ENCODE data around the gene HSCB. TPM values are rescaled to one million over a fixed set of nuclear protein-coding genes. Genes with fewer than 3 reads are reported as not detected.

Gene HSCB
- polyA plus RNA-seq, 1 donor from 2014 or later: 22.4 TPM

DNA sequence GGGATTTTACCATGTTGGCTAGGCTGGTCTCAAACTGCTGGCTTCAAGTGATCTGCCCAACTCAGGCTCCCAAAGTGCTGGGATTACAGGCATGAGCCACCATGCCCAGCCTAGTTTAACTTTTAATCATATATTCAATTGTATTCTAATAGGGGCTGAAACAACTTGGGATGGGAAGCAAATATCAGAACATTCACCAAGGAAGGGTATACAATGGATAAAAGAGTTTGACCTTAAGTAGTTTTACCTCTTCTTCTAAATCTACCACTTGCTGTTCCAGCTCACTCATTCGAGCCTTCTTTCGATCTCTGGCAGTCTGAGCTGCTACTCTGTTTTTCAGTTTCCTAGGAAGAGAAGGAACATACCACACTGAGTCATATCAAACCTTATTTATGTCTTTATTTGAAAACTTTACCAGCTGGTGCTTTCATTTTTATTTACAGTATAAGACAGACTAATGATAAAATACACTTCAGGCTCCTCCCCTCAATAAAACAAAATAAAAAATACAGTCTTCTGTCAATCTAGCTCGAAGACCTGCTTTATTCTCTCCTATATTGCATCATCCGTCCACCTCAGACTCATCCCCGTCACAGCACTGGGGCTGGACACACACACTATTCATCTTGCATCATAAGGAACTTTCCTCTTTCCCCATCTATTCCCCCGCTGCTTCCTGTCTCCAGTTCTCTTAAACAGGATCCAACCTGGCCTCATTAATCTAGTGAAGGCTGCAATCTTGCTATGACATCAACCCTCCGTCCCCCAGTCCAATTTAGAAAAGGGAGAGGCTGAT is 57.2 kb downstream of the HSCB start:
- Histone ChIP-seq H3K79me2 (replicated peaks; ENCODE audit: insufficient read depth, low read length) (peaks cover 9% of the 10 kb centered on the region), H3K36me3 (ENCODE audit: insufficient read depth, low read length) (no peaks in the 10 kb centered on the region), H3K27me3 (ENCODE audit: insufficient read depth, low read depth, low read length) (no peaks in the 10 kb centered on the region), H3K9ac (ENCODE audit: low read length) (peak overlapping the region; percentile 74), H2AFZ (ENCODE audit: low read depth, low read length) (no peak overlapping the region), H3K9me2 (ENCODE audit: insufficient read depth, low read length) (no peaks in the 10 kb centered on the region), H3K4me3 (ENCODE audit: low read length) (peak overlapping the region; percentile 96), H3K4me2 (ENCODE audit: low read length) (peak overlapping the region; percentile 70), H3K27ac (ENCODE audit: low read length) (peak overlapping the region; percentile 29), H4K20me1 (ENCODE audit: insufficient read depth) (no peaks in the 10 kb centered on the region), H3K9me3 (ENCODE audit: low read length) (no peaks in the 10 kb centered on the region), H3F3A (ENCODE audit: insufficient read depth, low read length, poor library complexity, severe bottlenecking) (no peaks in the 10 kb centered on the region)
- TF ChIP-seq, protein P1, sequence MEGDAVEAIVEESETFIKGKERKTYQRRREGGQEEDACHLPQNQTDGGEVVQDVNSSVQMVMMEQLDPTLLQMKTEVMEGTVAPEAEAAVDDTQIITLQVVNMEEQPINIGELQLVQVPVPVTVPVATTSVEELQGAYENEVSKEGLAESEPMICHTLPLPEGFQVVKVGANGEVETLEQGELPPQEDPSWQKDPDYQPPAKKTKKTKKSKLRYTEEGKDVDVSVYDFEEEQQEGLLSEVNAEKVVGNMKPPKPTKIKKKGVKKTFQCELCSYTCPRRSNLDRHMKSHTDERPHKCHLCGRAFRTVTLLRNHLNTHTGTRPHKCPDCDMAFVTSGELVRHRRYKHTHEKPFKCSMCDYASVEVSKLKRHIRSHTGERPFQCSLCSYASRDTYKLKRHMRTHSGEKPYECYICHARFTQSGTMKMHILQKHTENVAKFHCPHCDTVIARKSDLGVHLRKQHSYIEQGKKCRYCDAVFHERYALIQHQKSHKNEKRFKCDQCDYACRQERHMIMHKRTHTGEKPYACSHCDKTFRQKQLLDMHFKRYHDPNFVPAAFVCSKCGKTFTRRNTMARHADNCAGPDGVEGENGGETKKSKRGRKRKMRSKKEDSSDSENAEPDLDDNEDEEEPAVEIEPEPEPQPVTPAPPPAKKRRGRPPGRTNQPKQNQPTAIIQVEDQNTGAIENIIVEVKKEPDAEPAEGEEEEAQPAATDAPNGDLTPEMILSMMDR (IDR thresholded peaks at IDR 0.05; ENCODE audit: poor library complexity, severe bottlenecking): no peak
- TF ChIP-seq EP300 (conservative IDR thresholded peaks at IDR 0.05; ENCODE audit: poor library complexity, severe bottlenecking): no peak
- TF ChIP-seq POLR2AphosphoS5 (IDR thresholded peaks at IDR 0.05): no peak
- no peak for TF ChIP-seq MXI1 (conservative IDR thresholded peaks at IDR 0.05; ENCODE audit: poor library complexity, severe bottlenecking)
- TF ChIP-seq, protein P2, sequence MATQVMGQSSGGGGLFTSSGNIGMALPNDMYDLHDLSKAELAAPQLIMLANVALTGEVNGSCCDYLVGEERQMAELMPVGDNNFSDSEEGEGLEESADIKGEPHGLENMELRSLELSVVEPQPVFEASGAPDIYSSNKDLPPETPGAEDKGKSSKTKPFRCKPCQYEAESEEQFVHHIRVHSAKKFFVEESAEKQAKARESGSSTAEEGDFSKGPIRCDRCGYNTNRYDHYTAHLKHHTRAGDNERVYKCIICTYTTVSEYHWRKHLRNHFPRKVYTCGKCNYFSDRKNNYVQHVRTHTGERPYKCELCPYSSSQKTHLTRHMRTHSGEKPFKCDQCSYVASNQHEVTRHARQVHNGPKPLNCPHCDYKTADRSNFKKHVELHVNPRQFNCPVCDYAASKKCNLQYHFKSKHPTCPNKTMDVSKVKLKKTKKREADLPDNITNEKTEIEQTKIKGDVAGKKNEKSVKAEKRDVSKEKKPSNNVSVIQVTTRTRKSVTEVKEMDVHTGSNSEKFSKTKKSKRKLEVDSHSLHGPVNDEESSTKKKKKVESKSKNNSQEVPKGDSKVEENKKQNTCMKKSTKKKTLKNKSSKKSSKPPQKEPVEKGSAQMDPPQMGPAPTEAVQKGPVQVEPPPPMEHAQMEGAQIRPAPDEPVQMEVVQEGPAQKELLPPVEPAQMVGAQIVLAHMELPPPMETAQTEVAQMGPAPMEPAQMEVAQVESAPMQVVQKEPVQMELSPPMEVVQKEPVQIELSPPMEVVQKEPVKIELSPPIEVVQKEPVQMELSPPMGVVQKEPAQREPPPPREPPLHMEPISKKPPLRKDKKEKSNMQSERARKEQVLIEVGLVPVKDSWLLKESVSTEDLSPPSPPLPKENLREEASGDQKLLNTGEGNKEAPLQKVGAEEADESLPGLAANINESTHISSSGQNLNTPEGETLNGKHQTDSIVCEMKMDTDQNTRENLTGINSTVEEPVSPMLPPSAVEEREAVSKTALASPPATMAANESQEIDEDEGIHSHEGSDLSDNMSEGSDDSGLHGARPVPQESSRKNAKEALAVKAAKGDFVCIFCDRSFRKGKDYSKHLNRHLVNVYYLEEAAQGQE (IDR thresholded peaks at IDR 0.05; ENCODE audit: borderline replicate concordance): no peak
- TF ChIP-seq RAD21 (conservative IDR thresholded peaks at IDR 0.05): no peak
- no peak for TF ChIP-seq EZH2 (IDR thresholded peaks at IDR 0.05; ENCODE audit: borderline replicate concordance, insufficient read depth, low read length, poor library complexity, severe bottlenecking)
- TF ChIP-seq TAF1 (IDR thresholded peaks at IDR 0.05; ENCODE audit: low read depth): no peak
- TF ChIP-seq SMC3 (conservative IDR thresholded peaks at IDR 0.05; ENCODE audit: poor library complexity): no peak

DNA sequence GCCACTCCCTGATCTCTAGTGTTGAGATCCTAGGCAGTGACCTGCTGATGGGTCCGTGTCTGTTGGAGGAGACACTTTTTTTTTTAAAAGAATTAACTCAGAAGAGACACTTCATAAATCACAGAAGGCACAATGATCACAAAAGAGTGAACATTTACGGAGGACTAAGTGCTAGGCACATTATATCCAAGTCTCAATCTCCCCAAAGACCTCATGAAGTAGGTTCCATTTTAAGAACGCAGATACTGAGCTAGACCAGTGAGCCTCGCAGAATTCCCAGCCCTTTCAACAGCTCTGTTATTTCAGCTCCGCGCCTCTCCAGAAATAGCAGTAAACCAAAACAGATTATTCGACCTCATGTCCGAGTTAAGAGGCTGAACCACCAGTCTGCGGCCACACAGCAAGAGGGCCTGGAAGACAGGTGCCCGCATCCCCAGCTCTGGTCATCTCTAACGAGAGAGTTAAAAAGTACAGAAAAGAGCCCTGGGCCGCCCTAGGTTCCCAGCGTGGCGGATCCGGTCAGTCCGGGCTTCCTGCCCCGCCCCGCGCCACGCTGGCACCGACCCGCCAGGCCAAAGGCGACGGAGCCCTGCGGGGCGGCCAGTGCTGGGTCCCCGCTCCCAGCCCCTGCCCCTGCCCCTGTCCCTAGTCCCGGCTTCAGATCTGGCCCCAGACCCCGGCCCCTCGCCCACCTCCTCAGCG is 57.9 kb downstream of the HSCB start:
- no peak for TF ChIP-seq RAD21 (conservative IDR thresholded peaks at IDR 0.05)
- no peak for TF ChIP-seq SMC3 (conservative IDR thresholded peaks at IDR 0.05; ENCODE audit: poor library complexity)
- TF ChIP-seq EZH2 (IDR thresholded peaks at IDR 0.05; ENCODE audit: borderline replicate concordance, insufficient read depth, low read length, poor library complexity, severe bottlenecking): no peak
- TF ChIP-seq, protein P2 (IDR thresholded peaks at IDR 0.05; ENCODE audit: borderline replicate concordance): no peak
- no peak for TF ChIP-seq TAF1 (IDR thresholded peaks at IDR 0.05; ENCODE audit: low read depth)

More for the DNA sequence above, 57.9 kb downstream of the HSCB start:
- Histone ChIP-seq H4K20me1 (ENCODE audit: insufficient read depth) (no peaks in the 10 kb centered on the region), H3K36me3 (ENCODE audit: insufficient read depth, low read length) (no peaks in the 10 kb centered on the region), H3K9me3 (ENCODE audit: low read length) (no peaks in the 10 kb centered on the region), H3K9me2 (ENCODE audit: insufficient read depth, low read length) (no peaks in the 10 kb centered on the region), H3K79me2 (replicated peaks; ENCODE audit: insufficient read depth, low read length) (peaks cover 9% of the 10 kb centered on the region), H3K4me3 (ENCODE audit: low read length) (peak overlapping the region; percentile 96), H3F3A (ENCODE audit: insufficient read depth, low read length, poor library complexity, severe bottlenecking) (no peaks in the 10 kb centered on the region), H2AFZ (ENCODE audit: low read depth, low read length) (peak overlapping the region; percentile 45), H3K4me2 (ENCODE audit: low read length) (peak overlapping the region; percentile 70), H3K27me3 (ENCODE audit: insufficient read depth, low read depth, low read length) (no peaks in the 10 kb centered on the region), H3K9ac (ENCODE audit: low read length) (peak overlapping the region; percentile 74), H3K27ac (ENCODE audit: low read length) (peak overlapping the region; percentile 29)

Measured in neural cell (in vitro differentiated cells).